Uterus (tissue), 2 donors: ENCODE measurements around the gene RALGPS1.

Source experiments
- CTCF ChIP-seq, 4 experiments: fragments of 200-600 bp in 2 of 4; fragments of 450-650 bp in 2 of 4; sonication (generic) in 2 of 4; IDR thresholded peaks; one replicate each; pipeline ENCODE4 v1.5.1; 2016 to 2019; ENCODE audit warnings: antibody characterized with exemption in 4 of 4, mild to moderate bottlenecking in 2 of 4, moderate library complexity in 1 of 4
- POLR2A ChIP-seq, 2 donors: fragments of 450-650 bp; IDR thresholded peaks; one replicate each; pipeline ENCODE4 v1.6.1; 2016; ENCODE audit warnings: antibody characterized with exemption in 2 of 2, mild to moderate bottlenecking in 1 of 2, moderate library complexity in 1 of 2

- no peak for TF ChIP-seq POLR2A (IDR thresholded peaks at IDR 0.05)
- no peak for TF ChIP-seq CTCF (IDR thresholded peaks at IDR 0.05)
Observed at GRCh38 chr9:126965077-126965476, 50.5 kb downstream of the RALGPS1 start.
